Measurements from ENCODE around the gene ACOX1. TPM values are rescaled to one million over a fixed set of nuclear protein-coding genes. Genes with fewer than 3 reads are reported as not detected.

Gene ACOX1
- total RNA-seq, 1 donor from 2014 or later = 52.9 TPM

GRCh38 chr17:76014100-76014924 is 35.3 kb upstream of the ACOX1 start:
- peaks cover 8% of the 10 kb centered on the region for H3K27me3 Mint-ChIP-seq (ENCODE audit: unreplicated experiment)

GRCh38 chr17:76013377-76013932 is 34.5 kb upstream of the ACOX1 start:
- Mint-ChIP-seq H3K4me1 (ENCODE audit: low read depth, unreplicated experiment) (no peaks in the 10 kb centered on the region), H3K4me3 (ENCODE audit: unreplicated experiment) (no peak overlapping the region), H3K27ac (ENCODE audit: unreplicated experiment) (no peak overlapping the region), H3K36me3 (ENCODE audit: unreplicated experiment) (peaks cover 9% of the 10 kb centered on the region), H3K27me3 (ENCODE audit: unreplicated experiment) (peaks cover 9% of the 10 kb centered on the region), H3K9me3 (ENCODE audit: unreplicated experiment) (peaks cover 9% of the 10 kb centered on the region)
- DNase-seq = no peak
- TF ChIP-seq, protein P1, sequence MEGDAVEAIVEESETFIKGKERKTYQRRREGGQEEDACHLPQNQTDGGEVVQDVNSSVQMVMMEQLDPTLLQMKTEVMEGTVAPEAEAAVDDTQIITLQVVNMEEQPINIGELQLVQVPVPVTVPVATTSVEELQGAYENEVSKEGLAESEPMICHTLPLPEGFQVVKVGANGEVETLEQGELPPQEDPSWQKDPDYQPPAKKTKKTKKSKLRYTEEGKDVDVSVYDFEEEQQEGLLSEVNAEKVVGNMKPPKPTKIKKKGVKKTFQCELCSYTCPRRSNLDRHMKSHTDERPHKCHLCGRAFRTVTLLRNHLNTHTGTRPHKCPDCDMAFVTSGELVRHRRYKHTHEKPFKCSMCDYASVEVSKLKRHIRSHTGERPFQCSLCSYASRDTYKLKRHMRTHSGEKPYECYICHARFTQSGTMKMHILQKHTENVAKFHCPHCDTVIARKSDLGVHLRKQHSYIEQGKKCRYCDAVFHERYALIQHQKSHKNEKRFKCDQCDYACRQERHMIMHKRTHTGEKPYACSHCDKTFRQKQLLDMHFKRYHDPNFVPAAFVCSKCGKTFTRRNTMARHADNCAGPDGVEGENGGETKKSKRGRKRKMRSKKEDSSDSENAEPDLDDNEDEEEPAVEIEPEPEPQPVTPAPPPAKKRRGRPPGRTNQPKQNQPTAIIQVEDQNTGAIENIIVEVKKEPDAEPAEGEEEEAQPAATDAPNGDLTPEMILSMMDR (IDR thresholded peaks at IDR 0.05; ENCODE audit: partially characterized antibody, unreplicated experiment) = no peak

More at GRCh38 chr17:76014100-76014924, 35.3 kb upstream of the ACOX1 start:
- no peak overlapping the region for H3K4me3 Mint-ChIP-seq (ENCODE audit: unreplicated experiment)
- H3K4me1 Mint-ChIP-seq (ENCODE audit: low read depth, unreplicated experiment) = no peaks in the 10 kb centered on the region
- no peak overlapping the region for H3K27ac Mint-ChIP-seq (ENCODE audit: unreplicated experiment)
- peak; percentile 86 for DNase-seq
- TF ChIP-seq, protein P1 (IDR thresholded peaks at IDR 0.05; ENCODE audit: partially characterized antibody, unreplicated experiment) = peak; percentile 99
- H3K36me3 Mint-ChIP-seq (ENCODE audit: unreplicated experiment) = peaks cover 7% of the 10 kb centered on the region
- H3K9me3 Mint-ChIP-seq (ENCODE audit: unreplicated experiment) = peaks cover 6% of the 10 kb centered on the region

GRCh38 chr17:76011951-76012350 is 33.0 kb upstream of the ACOX1 start:
- Mint-ChIP-seq H3K36me3 (ENCODE audit: unreplicated experiment) (peaks cover 9% of the 10 kb centered on the region), H3K9me3 (ENCODE audit: unreplicated experiment) (peaks cover 10% of the 10 kb centered on the region), H3K4me1 (ENCODE audit: low read depth, unreplicated experiment) (no peaks in the 10 kb centered on the region), H3K27me3 (ENCODE audit: unreplicated experiment) (peaks cover 9% of the 10 kb centered on the region), H3K4me3 (ENCODE audit: unreplicated experiment) (no peak overlapping the region), H3K27ac (ENCODE audit: unreplicated experiment) (no peak overlapping the region)
- no peak for DNase-seq
- TF ChIP-seq, protein P1 (IDR thresholded peaks at IDR 0.05; ENCODE audit: partially characterized antibody, unreplicated experiment) = no peak

DNA sequence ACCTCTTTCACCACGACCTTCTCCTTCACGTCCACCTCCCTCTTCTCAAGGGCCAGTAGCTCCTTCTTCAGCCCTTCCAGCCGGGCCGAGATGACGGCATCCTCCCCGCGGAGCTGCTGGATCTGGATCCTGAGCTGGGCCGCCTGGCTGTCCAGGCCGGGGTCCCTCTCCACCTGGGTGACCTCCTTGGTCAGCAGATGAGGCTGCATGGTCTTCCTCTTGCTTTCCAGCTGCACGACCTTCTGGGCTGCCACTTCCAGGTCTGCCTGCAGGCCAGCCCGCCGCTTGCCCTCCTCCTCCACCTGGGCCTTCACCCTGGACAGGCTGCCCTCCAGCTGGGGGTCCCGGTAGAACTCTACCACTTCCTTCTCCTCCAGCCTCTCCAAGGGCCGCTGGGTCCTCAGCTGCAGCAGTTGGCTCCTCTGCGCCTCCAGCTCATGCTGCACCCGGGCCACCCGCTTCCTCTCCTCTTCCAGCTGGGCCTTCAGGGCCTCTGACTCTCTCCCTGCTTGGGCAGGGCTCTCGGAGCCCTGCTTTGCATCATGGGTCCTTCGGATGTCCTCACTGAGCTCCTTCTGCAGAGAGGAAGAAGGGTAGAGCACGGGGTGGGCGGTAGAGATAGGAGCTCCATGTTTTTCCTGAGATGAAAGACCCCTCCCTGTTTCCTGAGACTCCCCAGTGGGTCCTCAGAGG is 31.1 kb upstream of the ACOX1 start:
- Mint-ChIP-seq H3K27ac (ENCODE audit: unreplicated experiment) (no peak overlapping the region), H3K27me3 (ENCODE audit: unreplicated experiment) (peaks cover 10% of the 10 kb centered on the region), H3K36me3 (ENCODE audit: unreplicated experiment) (peaks cover 9% of the 10 kb centered on the region), H3K4me1 (ENCODE audit: low read depth, unreplicated experiment) (peaks cover 2% of the 10 kb centered on the region), H3K9me3 (ENCODE audit: unreplicated experiment) (peaks cover 8% of the 10 kb centered on the region), H3K4me3 (ENCODE audit: unreplicated experiment) (peak overlapping the region; percentile 52)
- TF ChIP-seq, protein P1 (IDR thresholded peaks at IDR 0.05; ENCODE audit: partially characterized antibody, unreplicated experiment) = no peak
- DNase-seq = no peak

Data from glutamatergic neuron (in vitro differentiated cells).